Epithelial cell of proximal tubule (primary cell): ENCODE measurements around the gene FES. TPM values are rescaled to one million over a fixed set of nuclear protein-coding genes. Genes with fewer than 3 reads are reported as not detected.

ENCODE experiments used
- DNase-seq: peaks from one replicate; pipeline ENCODE4 v3.0.0-alpha.2; 2011; ENCODE audit warnings: low read depth
- H3K4me3 ChIP-seq: 2 replicates; pipeline ENCODE4 v1.5.1; 2011; ENCODE audit warnings: low read depth, mild to moderate bottlenecking, low read length
- total RNA-seq: library from RNA; depleted of rRNA; stranded (reverse); fragments of >200 nt; gene quantifications from 2 replicates; pipeline ENCODE4 v1.2.3, GENCODE V29; 2015
- TF ChIP-seq, protein P1 (sequence below): conservative IDR thresholded peaks from 2 replicates; pipeline ENCODE4 v1.5.1; 2012; ENCODE audit warnings: low read depth, mild to moderate bottlenecking, low read length

Gene FES
- total RNA-seq, 1 donor from 2014 or later = 24.6 TPM

DNA sequence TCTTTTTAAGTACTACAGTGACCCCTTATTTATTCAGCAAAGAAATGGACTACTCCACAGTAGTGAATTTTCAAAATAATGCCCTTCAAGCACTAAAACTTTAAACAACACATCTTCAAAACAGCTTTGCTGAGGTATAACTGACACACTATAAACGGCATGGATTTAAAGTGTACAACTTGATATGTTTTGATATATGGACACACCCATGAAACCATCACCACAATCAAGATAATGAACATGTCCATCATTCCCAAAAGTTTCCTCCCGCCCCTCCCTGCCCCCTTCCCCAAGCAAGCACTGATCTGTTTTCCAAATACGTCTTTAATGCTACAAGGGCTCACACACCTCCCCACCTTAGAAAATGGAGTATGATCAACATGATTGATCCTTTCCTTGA lies 17.5 kb upstream of the FES start:
- H3K4me3 ChIP-seq = no peak overlapping the region
- DNase-seq = no peak
- TF ChIP-seq, protein P1, sequence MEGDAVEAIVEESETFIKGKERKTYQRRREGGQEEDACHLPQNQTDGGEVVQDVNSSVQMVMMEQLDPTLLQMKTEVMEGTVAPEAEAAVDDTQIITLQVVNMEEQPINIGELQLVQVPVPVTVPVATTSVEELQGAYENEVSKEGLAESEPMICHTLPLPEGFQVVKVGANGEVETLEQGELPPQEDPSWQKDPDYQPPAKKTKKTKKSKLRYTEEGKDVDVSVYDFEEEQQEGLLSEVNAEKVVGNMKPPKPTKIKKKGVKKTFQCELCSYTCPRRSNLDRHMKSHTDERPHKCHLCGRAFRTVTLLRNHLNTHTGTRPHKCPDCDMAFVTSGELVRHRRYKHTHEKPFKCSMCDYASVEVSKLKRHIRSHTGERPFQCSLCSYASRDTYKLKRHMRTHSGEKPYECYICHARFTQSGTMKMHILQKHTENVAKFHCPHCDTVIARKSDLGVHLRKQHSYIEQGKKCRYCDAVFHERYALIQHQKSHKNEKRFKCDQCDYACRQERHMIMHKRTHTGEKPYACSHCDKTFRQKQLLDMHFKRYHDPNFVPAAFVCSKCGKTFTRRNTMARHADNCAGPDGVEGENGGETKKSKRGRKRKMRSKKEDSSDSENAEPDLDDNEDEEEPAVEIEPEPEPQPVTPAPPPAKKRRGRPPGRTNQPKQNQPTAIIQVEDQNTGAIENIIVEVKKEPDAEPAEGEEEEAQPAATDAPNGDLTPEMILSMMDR = no peak

GRCh38 chr15:90868261-90868689 lies 16.0 kb upstream of the FES start, which contains the start of gene FURIN:
Gene FURIN (plus strand): TSS chr15:90868588. CDS start chr15:90875741, 7,153 bp downstream.
- H3K4me3 ChIP-seq = no peak within 1 kb of the TSS
- DNase-seq = no peak
- TF ChIP-seq, protein P1 = no peak

- no peak overlapping the region for H3K4me3 ChIP-seq
- no peak for DNase-seq
- TF ChIP-seq, protein P1 = no peak
These were observed 15.2 kb upstream of the FES start for GRCh38 chr15:90869140-90869541.

DNA sequence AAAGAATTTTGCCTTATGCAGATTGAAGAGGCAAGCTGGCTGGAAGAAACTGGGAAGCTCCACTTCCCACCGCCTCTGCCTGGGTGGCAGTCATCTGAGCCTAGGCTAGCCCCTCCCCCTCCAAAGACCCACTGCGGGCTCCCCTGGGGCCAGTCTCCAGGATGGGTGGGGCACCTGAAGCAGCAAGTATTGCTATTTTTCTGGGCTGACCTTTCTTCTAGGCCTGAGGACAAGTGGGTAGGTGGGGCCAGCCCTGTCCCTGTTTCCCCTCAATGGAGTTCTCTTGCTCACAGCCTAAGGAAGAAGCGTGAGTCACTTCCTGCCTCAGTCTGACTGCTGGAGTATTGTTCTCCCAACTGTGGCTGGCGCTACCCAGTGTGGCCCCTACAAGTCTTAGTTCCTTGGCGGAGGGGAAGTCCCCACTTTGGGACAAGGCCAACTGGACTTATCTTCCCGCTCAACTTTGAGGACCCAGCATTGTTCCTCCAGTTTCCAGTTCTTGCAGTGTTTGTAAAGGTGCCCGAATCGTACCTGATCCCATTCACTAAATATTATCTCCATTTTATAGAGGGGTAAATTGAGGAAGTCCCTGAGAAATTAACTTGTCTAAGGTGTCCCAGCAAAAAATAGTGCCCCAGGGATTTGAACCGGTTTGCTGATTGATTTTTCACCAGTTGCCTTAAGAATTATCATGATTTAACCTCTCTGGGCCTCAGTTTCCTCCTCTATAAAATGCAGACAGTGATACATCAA lies 14.5 kb upstream of the FES start:
- H3K4me3 ChIP-seq = peak overlapping the region; percentile 83
- TF ChIP-seq, protein P1 = no peak
- peak; percentile 40 for DNase-seq

DNA sequence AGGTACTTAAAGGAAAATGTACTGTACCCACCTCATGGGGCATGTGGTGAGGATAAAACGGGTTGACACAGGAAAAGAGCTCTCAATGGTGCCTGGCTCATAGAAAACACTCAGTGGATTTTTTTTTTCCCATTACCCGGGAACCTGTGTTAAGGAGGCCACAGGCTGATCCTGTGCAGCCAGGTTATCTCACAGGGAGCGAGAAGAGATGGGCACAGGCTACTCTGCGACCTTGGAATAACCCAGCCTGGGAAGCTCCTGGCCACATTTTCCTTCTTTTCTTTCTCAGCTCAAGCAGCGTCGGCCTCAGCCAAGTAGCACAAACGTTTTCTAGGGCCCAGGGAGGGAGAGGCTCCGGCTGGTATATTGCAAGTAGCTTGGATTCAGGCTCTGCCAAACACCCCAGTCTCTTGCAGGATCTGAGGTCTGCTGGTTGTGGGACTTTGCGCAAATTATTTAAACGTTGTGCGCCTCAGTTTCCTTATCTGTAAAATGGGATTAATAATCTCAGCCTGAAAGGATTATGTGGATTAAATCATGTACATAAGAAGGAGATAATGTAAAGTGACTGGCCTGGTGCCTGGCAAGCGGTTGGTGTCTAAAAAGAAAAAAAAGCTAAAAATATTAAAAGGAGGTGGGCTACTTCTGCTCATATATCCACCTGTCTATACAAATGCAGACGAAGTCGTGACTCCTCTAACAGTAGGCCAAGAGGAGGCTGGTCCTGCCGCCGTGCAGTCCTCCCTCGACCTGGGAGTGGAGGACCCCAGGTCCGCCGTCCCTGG lies 13.8 kb upstream of the FES start:
- no peak for DNase-seq
- TF ChIP-seq, protein P1 = no peak
- peak overlapping the region; percentile 83 for H3K4me3 ChIP-seq

- H3K4me3 ChIP-seq = peak overlapping the region; percentile 83
- TF ChIP-seq, protein P1 = no peak
- DNase-seq = no peak
These were observed 13.1 kb upstream of the FES start for GRCh38 chr15:90871139-90871715.
